Activated CD4-positive, alpha-beta memory T cell treated with anti-CD3 and anti-CD28 coated beads for 36 hours (primary cell): ENCODE results near the gene WEE1. TPM values are rescaled to one million over a fixed set of nuclear protein-coding genes. Genes with fewer than 3 reads are reported as not detected.
A peak's percentile ranks its signal among the peaks of the same experiment; 100 is the strongest.
"Not testable (repeated sequence)": the region's sequence is repeated elsewhere in the genome, so short reads cannot be mapped to it uniquely, and the experiment has no call there.

Experiments used
- CTCF ChIA-PET: fragments of 350-600 bp; sonication (Branson Sonifier 250); formaldehyde crosslinking; loops from one replicate; lab custom pipeline; 2021; ENCODE audit warnings: antibody characterized with exemption, inconsistent platforms; lab: Charles Lee
- POLR2A ChIA-PET: fragments of 350-600 bp; sonication (Branson Sonifier 250); formaldehyde crosslinking; loops from one replicate; lab custom pipeline; 2021; ENCODE audit warnings: antibody characterized with exemption; lab: Charles Lee
- DNase-seq: peaks from one replicate; pipeline ENCODE4 v3.0.0-alpha.2; 2020
- H3K27ac Mint-ChIP-seq: one replicate; pipeline ENCODE4 v1.8.0; 2021; ENCODE audit warnings: mixed read lengths
- H3K27me3 Mint-ChIP-seq: one replicate; pipeline ENCODE4 v1.8.0; 2021; ENCODE audit warnings: mixed read lengths
- H3K36me3 Mint-ChIP-seq: one replicate; pipeline ENCODE4 v1.8.0; 2021; ENCODE audit warnings: mixed read lengths
- H3K4me1 Mint-ChIP-seq: one replicate; pipeline ENCODE4 v1.8.0; 2021; ENCODE audit warnings: low read depth, mixed read lengths
- H3K4me3 Mint-ChIP-seq: one replicate; pipeline ENCODE4 v1.8.0; 2021; ENCODE audit warnings: mild to moderate bottlenecking, mixed read lengths
- H3K9me3 Mint-ChIP-seq: one replicate; pipeline ENCODE4 v1.8.0; 2021; ENCODE audit warnings: mixed read lengths
- intact Hi-C: fragments of 100-400 bp; cut with micrococcal nuclease; formaldehyde crosslinking; loops from one replicate; pipeline ENCODE4 v1.15.1; 2023
- total RNA-seq, 2 experiments: library from RNA; stranded (reverse); gene quantifications; one replicate each; pipeline ENCODE4 v1.2.3, GENCODE V29; 2021

The WEE1 gene
- total RNA-seq, 2 experiments from 2014 or later: 47.8 to 52.4 TPM

DNA sequence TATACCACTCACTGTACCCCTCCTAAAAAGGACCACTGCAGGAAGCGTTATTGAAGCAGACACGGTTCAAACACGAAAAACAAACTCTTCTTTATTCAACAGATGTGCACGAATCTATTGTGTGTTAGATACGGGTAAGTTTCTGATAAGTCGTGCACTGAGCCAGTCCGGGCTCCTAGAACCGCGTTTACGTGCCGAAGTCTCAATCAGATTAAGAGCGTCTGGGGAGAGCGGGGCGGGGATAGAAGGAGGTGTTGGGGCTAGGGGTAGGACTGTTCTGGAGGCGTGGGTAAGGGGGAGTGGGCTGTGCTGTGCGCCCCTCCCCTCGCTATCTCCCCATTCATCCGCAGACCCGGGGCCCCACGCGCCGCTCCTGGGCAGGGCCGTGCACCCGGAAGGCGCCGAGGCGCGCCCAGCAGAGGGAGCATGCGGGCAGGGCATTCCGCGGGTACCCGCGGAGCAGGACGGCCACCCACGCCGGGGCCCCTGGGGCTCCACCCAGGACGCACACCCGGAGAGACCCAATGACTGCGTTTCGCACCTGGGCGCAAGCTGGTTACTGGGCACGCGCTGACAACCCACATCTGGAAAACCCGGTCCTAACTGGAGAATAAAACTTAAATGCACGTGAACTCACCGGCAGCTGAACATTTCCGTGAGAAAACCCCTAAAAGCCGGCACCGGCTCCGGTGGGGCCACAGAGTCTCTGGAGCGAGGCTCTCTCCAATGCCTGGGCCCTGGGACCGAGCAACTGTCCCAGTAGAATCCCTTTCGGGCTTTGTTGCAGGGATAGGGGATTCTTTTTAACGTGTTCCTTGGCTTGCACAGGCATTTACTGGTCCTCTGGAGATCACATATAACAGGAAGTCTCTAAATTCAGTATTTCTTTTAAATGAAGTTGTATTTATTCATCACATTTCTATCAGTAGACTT lies 40.6 kb downstream of the WEE1 start:
- POLR2A ChIA-PET: interaction anchor here (1.0 to 2.8 kb wide), 7 partner anchors 13 to 154 kb away, joined by 5 to 27 read pairs (median 15); partner anchors contain the start of genes WEE1 and ZNF143
- intact Hi-C loops: loop anchor here (1.0 to 5.0 kb wide), 11 partner anchors 13 to 708 kb away; partner anchors contain the start of genes ADM and WEE1
- no peaks in the 10 kb centered on the region for H3K9me3 Mint-ChIP-seq
- peak; percentile 96 for DNase-seq
- H3K36me3 Mint-ChIP-seq: no peaks in the 10 kb centered on the region
- peaks cover 34% of the 10 kb centered on the region for H3K4me1 Mint-ChIP-seq
- H3K27me3 Mint-ChIP-seq: no peaks in the 10 kb centered on the region
- peak overlapping the region; percentile 81 for H3K4me3 Mint-ChIP-seq
- H3K27ac Mint-ChIP-seq: peak overlapping the region; percentile 97
- CTCF ChIA-PET: interaction anchor here (0.8 to 5.8 kb wide), 27 partner anchors 8 to 690 kb away, joined by 3 to 129 read pairs (median 6); partner anchors contain the start of genes WEE1 and ZNF143

DNA sequence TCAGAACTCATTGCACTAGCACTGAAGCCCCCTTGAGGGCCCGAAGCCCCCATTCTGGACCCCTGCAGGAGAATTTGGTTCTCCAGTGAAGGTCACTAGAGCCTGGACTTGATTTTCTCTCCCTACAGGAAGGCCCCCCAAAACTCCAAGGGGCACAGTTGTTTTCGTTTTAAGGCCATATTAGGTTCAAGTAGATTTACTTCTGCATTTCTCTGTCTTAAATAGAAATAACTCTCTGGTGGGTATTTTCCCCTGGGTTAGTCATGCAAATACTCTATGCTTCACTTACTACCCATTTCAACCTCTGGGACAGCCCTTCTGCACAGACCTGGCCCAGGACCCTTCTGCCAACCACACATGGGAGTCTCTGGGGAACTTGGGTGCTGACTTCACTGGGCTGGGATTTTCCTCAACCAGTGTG lies 41.6 kb downstream of the WEE1 start:
- peak; percentile 32 for DNase-seq
- peak overlapping the region; percentile 81 for H3K4me3 Mint-ChIP-seq
- H3K9me3 Mint-ChIP-seq: no peaks in the 10 kb centered on the region
- H3K4me1 Mint-ChIP-seq: peaks cover 34% of the 10 kb centered on the region
- no peaks in the 10 kb centered on the region for H3K27me3 Mint-ChIP-seq
- ChIA-PET CTCF (interaction anchor here (1.0 kb wide), 1 partner anchor 80 kb away, joined by 3 read pairs; no protein-coding TSS in a partner anchor), POLR2A (no interaction called here)
- H3K36me3 Mint-ChIP-seq: no peaks in the 10 kb centered on the region
- intact Hi-C loops: no loop called here
- H3K27ac Mint-ChIP-seq: no peak overlapping the region

- POLR2A ChIA-PET: no interaction called here
Measured at GRCh38 chr11:9616042-9616675, 42.7 kb downstream of the WEE1 start.

DNA sequence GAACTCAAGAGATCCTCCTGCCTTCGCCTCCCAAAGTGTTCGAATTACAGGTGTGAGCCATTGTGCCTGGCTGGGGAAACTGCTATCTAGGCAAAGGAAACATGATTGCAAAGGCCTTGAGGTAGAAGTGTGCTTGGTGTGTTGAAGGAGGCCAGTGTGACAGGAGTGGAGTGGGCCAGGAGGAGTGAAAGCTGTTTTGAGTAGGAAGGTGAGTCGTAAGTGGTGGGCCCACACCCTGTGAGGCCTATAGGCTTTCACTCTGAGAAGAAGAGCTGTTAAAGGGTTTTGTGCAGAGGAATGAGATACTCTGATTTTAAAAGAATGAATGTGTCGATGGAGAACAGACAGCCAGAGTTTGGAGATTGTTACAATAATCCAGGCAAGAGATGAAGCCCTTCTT lies 43.4 kb downstream of the WEE1 start:
- Mint-ChIP-seq H3K36me3 (no peaks in the 10 kb centered on the region), H3K27ac (no peak overlapping the region), H3K4me1 (peaks cover 30% of the 10 kb centered on the region), H3K9me3 (no peaks in the 10 kb centered on the region), H3K27me3 (no peaks in the 10 kb centered on the region), H3K4me3 (no peak overlapping the region)
- ChIA-PET CTCF (interaction anchor here (0.8 to 1.3 kb wide), 2 partner anchors 131 to 143 kb away, joined by 3 to 5 read pairs; no protein-coding TSS in a partner anchor), POLR2A (no interaction called here)
- DNase-seq: peak; percentile 52
- intact Hi-C loops: no loop called here

More at GRCh38 chr11:9616042-9616675, 42.7 kb downstream of the WEE1 start:
- H3K9me3 Mint-ChIP-seq: no peaks in the 10 kb centered on the region
- DNase-seq: no peak
- H3K4me1 Mint-ChIP-seq: peaks cover 31% of the 10 kb centered on the region
- H3K4me3 Mint-ChIP-seq: no peak overlapping the region
- H3K36me3 Mint-ChIP-seq: no peaks in the 10 kb centered on the region
- CTCF ChIA-PET: interaction anchor here (0.5 to 1.3 kb wide), 3 partner anchors 49 to 132 kb away, joined by 3 to 5 read pairs (median 3); no protein-coding TSS in a partner anchor
- intact Hi-C loops: no loop called here
- no peak overlapping the region for H3K27ac Mint-ChIP-seq
- H3K27me3 Mint-ChIP-seq: no peaks in the 10 kb centered on the region

- CTCF ChIA-PET: interaction anchor here (3.2 kb wide), 1 partner anchor 83 kb away, joined by 16 read pairs; no protein-coding TSS in a partner anchor
- POLR2A ChIA-PET: no interaction called here
- no peak for DNase-seq
- Mint-ChIP-seq H3K4me1 (peaks cover 26% of the 10 kb centered on the region), H3K9me3 (no peaks in the 10 kb centered on the region), H3K36me3 (no peaks in the 10 kb centered on the region), H3K4me3 (no peak overlapping the region), H3K27ac (no peak overlapping the region), H3K27me3 (no peaks in the 10 kb centered on the region)
- intact Hi-C loops: no loop called here
Measured at GRCh38 chr11:9617940-9618339, 44.5 kb downstream of the WEE1 start.

GRCh38 chr11:9619004-9619403 lies 45.5 kb downstream of the WEE1 start:
- H3K27ac Mint-ChIP-seq: no peak overlapping the region
- peaks cover 20% of the 10 kb centered on the region for H3K4me1 Mint-ChIP-seq
- intact Hi-C loops: no loop called here
- no peaks in the 10 kb centered on the region for H3K27me3 Mint-ChIP-seq
- ChIA-PET CTCF (interaction anchor here (3.2 kb wide), 1 partner anchor 84 kb away, joined by 16 read pairs; no protein-coding TSS in a partner anchor), POLR2A (no interaction called here)
- H3K4me3 Mint-ChIP-seq: no peak overlapping the region
- no peak for DNase-seq
- no peaks in the 10 kb centered on the region for H3K9me3 Mint-ChIP-seq
- H3K36me3 Mint-ChIP-seq: no peaks in the 10 kb centered on the region

DNA sequence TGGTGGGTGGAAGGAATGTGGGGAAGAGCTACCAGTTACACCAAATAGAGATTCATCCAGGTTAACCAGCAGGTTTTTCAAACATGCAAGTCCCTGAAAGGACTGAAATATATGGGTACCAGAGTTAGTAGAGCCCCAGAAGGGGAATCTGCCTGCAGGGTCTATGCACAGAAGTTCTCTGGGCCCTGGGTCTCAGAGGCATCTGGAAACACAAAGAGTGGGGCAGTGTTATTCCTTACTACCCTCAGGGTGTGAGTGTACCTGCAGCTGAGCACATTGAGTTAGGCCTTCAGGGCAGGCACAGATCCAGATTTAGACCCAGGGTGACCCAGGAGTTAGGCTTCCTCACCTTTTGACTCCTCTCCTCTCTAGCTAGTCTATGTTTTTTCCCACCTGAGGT lies 46.5 kb downstream of the WEE1 start:
- Mint-ChIP-seq H3K9me3 (no peaks in the 10 kb centered on the region), H3K4me1 (peaks cover 12% of the 10 kb centered on the region), H3K4me3 (no peak overlapping the region), H3K36me3 (no peaks in the 10 kb centered on the region), H3K27ac (no peak overlapping the region), H3K27me3 (no peaks in the 10 kb centered on the region)
- POLR2A ChIA-PET: no interaction called here
- intact Hi-C loops: no loop called here
- CTCF ChIA-PET: interaction anchor here (0.6 to 3.2 kb wide), 2 partner anchors 85 to 105 kb away, joined by 3 to 16 read pairs; no protein-coding TSS in a partner anchor
- no peak for DNase-seq

DNA sequence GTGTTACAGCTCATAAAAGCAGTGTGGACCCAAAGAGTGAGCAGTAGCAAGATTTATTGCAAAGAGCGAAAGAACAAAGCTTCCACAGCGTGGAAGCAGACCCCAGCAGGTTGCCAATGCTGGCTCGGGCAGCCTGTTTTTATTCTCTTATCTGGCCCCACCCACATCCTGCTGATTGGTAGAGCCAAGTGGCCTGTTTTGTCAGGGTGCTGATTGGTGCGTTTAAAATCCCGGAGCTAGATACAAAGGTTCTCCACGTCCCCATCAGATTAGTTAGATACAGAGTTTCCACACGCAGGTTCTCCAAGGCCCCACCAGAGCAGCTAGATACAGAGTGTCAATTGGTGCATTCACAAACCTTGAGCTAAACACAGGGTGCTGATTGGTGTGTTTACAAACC lies 48.9 kb downstream of the WEE1 start:
- H3K27me3 Mint-ChIP-seq, H3K36me3 Mint-ChIP-seq, DNase-seq, POLR2A ChIA-PET, intact Hi-C loops, H3K9me3 Mint-ChIP-seq, H3K27ac Mint-ChIP-seq, H3K4me1 Mint-ChIP-seq, H3K4me3 Mint-ChIP-seq: not testable (repeated sequence)
- CTCF ChIA-PET: interaction anchor here (1.2 kb wide), 1 partner anchor 10 kb away, joined by 6 read pairs; no protein-coding TSS in a partner anchor

GRCh38 chr11:9623053-9623452 lies 49.6 kb downstream of the WEE1 start:
- POLR2A ChIA-PET, intact Hi-C loops, H3K36me3 Mint-ChIP-seq, H3K4me3 Mint-ChIP-seq, DNase-seq, H3K4me1 Mint-ChIP-seq, CTCF ChIA-PET, H3K27ac Mint-ChIP-seq, H3K27me3 Mint-ChIP-seq, H3K9me3 Mint-ChIP-seq: not testable (repeated sequence)

DNA sequence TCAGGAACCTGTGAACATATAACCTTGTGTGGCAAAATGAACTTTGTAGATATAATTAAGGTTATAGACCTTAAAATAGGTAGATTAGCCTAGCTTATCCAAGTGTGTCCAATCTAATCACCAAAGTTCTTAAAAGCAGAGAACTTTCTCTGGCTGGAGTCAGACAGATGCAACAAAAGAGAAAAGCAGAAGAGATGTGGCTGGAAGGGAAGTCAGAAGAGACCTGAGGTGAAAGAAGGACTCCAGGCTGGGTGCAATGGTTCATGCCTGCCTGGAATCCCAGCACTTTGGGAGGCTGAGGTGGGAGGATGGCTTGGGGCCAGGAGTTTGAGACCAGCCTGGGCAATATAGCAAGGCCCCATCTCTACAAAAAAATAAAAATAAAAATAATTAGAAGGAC lies 51.0 kb downstream of the WEE1 start:
- POLR2A ChIA-PET: no interaction called here
- intact Hi-C loops: no loop called here
- DNase-seq: no peak
- Mint-ChIP-seq H3K27ac (no peak overlapping the region), H3K9me3 (no peaks in the 10 kb centered on the region), H3K4me3 (no peak overlapping the region), H3K27me3 (no peaks in the 10 kb centered on the region), H3K4me1 (no peaks in the 10 kb centered on the region), H3K36me3 (no peaks in the 10 kb centered on the region)
- CTCF ChIA-PET: no interaction called here

DNA sequence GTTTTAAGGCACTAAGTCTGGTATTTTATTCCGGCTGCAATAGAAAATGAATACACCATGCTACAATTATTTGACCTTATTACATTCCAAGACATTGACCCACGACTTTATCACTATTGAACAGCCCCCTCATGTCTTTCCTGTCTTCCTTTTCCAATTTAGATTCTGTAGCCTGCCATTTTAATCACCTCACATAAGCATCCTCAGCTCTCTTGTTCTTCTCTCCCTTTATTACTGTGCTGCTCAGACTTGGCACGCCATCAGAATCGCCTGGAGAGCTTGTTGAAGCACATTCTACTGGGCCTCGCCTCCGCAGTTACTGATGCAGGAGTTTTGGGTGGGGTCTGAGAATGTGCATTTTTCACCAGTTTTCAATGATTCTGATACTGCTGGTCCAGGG lies 51.7 kb downstream of the WEE1 start:
- no peak overlapping the region for H3K27ac Mint-ChIP-seq
- H3K9me3 Mint-ChIP-seq: no peaks in the 10 kb centered on the region
- ChIA-PET POLR2A (no interaction called here), CTCF (interaction anchor here (1.0 kb wide), 1 partner anchor 90 kb away, joined by 3 read pairs; no protein-coding TSS in a partner anchor)
- intact Hi-C loops: no loop called here
- H3K36me3 Mint-ChIP-seq: no peaks in the 10 kb centered on the region
- H3K4me3 Mint-ChIP-seq: no peak overlapping the region
- no peaks in the 10 kb centered on the region for H3K27me3 Mint-ChIP-seq
- no peaks in the 10 kb centered on the region for H3K4me1 Mint-ChIP-seq
- DNase-seq: no peak

DNA sequence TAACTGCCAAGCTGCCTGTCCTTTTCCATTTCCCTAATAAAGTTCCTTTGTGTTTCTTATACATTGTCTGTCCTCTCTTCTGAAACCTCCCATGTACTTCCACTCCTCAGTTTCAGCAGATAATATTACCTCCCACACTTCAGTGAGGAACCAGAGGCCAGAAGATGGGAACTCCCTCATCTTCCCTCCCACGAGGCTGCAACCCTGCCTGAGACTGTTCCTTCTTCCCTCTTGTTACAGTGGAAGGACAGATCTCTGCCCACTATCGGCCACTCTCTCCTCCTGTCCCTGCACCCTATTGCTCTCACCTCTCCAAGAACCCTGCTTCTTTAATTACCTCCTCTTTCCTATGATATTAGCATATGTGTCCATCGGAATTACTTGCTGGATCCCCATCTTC lies 52.3 kb downstream of the WEE1 start:
- CTCF ChIA-PET: interaction anchor here (1.0 kb wide), 1 partner anchor 91 kb away, joined by 3 read pairs; no protein-coding TSS in a partner anchor

More for the DNA sequence above, 52.3 kb downstream of the WEE1 start:
- H3K4me1 Mint-ChIP-seq: no peaks in the 10 kb centered on the region
- POLR2A ChIA-PET: no interaction called here
- intact Hi-C loops: no loop called here
- H3K9me3 Mint-ChIP-seq: no peaks in the 10 kb centered on the region
- no peak for DNase-seq
- no peak overlapping the region for H3K27ac Mint-ChIP-seq
- no peak overlapping the region for H3K4me3 Mint-ChIP-seq
- H3K36me3 Mint-ChIP-seq: no peaks in the 10 kb centered on the region
- no peaks in the 10 kb centered on the region for H3K27me3 Mint-ChIP-seq
